ENCODE results near the gene PRM1.
"Not testable (repeated sequence)": the region's sequence is repeated elsewhere in the genome, so short reads cannot be mapped to it uniquely, and the experiment has no call there.

Gene PRM1

GRCh38 chr16:11300560-11300892, 19.4 kb upstream of the PRM1 start:
- TF ChIP-seq CTCF (IDR thresholded peaks at IDR 0.05; ENCODE audit: insufficient read depth, missing control alignments): no peak
- DNase-seq (ENCODE audit: insufficient read length, low spot score) (no peak), FAIRE-seq (no peak)

GRCh38 chr16:11299865-11300559, 18.9 kb upstream of the PRM1 start:
- DNase-seq (ENCODE audit: insufficient read length, low spot score): no peak
- no peak for FAIRE-seq
- no peak for TF ChIP-seq CTCF (IDR thresholded peaks at IDR 0.05; ENCODE audit: insufficient read depth, missing control alignments)

GRCh38 chr16:11298950-11299547, 17.9 kb upstream of the PRM1 start:
- not testable (repeated sequence) for FAIRE-seq; DNase-seq (ENCODE audit: insufficient read length, low spot score)

GRCh38 chr16:11298143-11298900, 17.2 kb upstream of the PRM1 start:
- no peak for FAIRE-seq
- no peak for TF ChIP-seq CTCF (IDR thresholded peaks at IDR 0.05; ENCODE audit: insufficient read depth, missing control alignments)
- no peak for DNase-seq (ENCODE audit: insufficient read length, low spot score)

- DNase-seq (ENCODE audit: insufficient read length, low spot score) (no peak), FAIRE-seq (no peak)
- no peak for TF ChIP-seq CTCF (IDR thresholded peaks at IDR 0.05; ENCODE audit: insufficient read depth, missing control alignments)
These were observed 16.5 kb upstream of the PRM1 start for GRCh38 chr16:11297492-11298142.

- no peak for DNase-seq (ENCODE audit: insufficient read length, low spot score)
- no peak for FAIRE-seq
- no peak for TF ChIP-seq CTCF (IDR thresholded peaks at IDR 0.05; ENCODE audit: insufficient read depth, missing control alignments)
These were observed 15.8 kb upstream of the PRM1 start for GRCh38 chr16:11296706-11297491.

GRCh38 chr16:11296351-11296705, 15.2 kb upstream of the PRM1 start:
- TF ChIP-seq CTCF (IDR thresholded peaks at IDR 0.05; ENCODE audit: insufficient read depth, missing control alignments): no peak
- DNase-seq (ENCODE audit: insufficient read length, low spot score): no peak
- no peak for FAIRE-seq

All from D721Med (cell line).